Left renal cortex interstitium (tissue), 4 donors: ENCODE measurements around the gene ONECUT1. TPM values are rescaled to one million over a fixed set of nuclear protein-coding genes. Genes with fewer than 3 reads are reported as not detected.

ENCODE experiments used
- DNase-seq, 4 donors: peaks; one replicate each; pipeline ENCODE4 v3.0.0-alpha.2; 2013; ENCODE audit warnings: low read depth in 4 of 4, low spot score in 2 of 4, missing footprints in 1 of 4
- polyA plus RNA-seq, 4 donors: library from polyadenylated mRNA; unstranded; fragments of 120-200 nt; gene quantifications; one replicate each; pipeline ENCODE4 v1.2.1, GENCODE V29; 2013; ENCODE audit not compliant: insufficient read length in 4 of 4

Gene ONECUT1
- polyA plus RNA-seq, 4 donors = 0.28 to 0.35 TPM; not detected in 2

DNA sequence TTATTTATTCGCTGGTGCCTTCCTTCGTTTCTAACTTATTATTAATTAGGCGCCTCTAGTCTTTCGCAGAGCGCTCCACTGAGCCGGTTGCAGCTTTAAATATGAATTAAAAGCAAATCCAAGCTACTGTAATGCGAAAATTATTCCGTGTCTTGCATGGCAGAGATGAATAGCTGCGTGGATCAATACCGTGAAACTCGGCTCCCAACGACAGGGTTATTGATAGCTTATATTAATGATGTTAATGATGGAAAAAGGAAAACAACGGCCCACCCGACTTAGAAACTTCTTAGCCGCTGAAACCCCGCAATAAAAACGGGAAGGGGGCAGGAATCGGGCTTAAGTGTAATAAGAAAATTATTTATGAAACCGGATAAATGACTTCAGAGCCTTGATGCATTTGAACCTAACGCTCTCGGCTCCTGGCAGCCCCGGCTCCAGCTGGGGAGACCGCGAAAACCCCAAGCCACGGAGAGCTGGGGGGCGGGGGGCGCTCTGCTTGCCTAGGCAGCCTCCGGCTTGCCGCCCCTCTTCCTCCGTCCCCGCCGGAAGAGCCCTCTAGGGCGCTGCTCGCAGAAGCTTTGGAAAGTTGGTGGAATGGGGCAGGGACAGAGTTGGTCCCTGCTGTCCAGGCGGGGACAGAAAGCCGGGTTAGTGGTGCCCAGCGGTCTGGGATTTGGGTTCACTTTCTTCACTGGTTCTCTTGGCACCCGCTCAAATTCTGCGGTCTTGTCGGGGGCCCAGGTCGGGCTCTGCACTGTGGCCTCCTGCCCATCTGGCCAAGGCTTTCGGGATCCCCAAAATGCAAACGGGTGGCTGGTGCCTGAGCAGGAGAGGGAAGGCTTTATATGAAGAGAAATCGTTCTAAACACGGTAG is 7.7 kb upstream of the ONECUT1 start:
- DNase-seq = no peak

DNA sequence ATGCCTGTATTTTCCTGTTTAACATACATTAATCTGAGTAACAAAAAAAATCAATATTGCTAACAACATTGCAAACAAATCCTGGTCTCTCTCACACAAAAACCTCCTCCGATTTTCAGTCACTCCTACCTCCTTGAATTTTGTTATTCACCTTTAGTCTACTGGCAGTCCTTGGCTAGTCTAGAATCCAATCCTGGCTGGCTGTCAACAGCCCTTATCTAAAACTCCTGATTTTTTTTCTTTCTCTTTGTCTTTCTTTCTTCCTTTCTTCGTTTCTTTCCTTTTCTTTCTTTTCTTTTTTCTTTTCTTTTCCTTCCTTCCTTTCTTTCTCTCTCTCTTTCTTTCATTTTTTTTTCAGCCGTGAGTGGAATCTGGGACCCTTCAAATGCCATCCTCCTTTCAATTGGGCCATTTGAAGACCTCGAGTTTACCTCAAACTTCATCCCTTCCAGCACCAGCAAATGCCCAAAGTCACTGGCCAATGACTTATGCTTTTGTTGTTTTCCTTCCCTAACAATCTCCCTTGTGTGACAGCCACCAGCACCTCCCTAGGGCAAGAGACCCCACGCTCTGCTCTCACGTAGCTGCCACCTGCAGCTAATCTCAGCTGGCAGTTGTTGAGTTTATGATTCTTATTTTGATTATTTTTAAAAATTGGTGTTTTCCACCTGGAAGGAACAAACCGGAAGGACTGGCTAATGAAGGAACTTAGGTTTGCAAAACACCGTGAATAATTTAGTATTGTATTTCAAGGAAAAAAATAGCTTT is 6.8 kb upstream of the ONECUT1 start:
- no peak for DNase-seq

DNA sequence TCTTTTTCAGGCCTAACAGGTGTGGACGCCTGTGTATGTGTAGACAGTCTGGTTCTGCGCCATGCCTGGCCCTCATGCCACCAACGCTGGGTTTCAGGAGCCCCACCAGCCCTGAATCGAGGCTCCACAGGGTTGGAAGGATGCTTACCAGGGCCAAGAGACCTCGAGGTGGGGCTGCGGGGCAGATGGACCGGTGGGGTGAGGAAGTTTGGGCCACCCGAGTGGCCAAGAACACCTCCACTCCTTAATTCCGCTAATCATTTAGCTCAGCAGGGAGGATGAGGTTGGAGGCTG is 6.0 kb upstream of the ONECUT1 start:
- no peak for DNase-seq

DNA sequence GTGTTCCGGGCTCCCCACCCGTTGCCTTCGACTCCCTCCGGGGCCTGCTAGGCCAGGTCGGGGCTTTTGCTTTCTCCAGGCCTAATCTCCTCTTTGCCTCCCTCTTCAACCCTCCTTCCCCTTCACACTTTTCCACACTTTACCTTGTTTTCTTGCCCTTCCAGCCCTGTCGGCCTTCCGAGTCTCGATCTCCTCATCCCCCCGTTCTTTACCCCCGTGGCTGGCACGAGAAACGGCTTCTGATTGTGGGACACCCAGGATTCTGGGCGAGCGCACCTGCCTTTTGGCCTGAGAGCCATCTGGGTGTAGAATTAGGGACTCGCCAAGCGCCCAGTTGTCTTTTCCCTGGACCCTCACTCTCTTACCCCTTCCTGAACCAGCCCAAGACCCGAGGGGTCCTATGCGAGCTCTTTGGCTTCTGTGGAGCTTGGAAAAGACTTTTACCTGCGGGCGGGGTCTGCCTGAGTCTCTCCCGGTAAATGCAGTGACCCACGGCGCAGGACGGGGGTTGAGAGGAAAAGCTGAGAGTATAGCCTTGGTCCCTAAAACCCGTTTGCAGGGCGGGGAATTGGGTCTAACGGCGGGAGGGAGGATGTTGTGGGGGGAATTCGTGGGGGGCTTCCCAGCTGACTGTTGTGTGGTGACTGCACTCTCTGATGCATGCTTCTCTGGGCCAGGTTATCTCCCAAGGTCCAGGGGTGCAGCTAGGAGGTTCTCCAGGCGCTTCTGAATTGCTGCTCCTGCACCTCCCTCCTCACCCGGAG is 5.5 kb upstream of the ONECUT1 start:
- DNase-seq = no peak

DNA sequence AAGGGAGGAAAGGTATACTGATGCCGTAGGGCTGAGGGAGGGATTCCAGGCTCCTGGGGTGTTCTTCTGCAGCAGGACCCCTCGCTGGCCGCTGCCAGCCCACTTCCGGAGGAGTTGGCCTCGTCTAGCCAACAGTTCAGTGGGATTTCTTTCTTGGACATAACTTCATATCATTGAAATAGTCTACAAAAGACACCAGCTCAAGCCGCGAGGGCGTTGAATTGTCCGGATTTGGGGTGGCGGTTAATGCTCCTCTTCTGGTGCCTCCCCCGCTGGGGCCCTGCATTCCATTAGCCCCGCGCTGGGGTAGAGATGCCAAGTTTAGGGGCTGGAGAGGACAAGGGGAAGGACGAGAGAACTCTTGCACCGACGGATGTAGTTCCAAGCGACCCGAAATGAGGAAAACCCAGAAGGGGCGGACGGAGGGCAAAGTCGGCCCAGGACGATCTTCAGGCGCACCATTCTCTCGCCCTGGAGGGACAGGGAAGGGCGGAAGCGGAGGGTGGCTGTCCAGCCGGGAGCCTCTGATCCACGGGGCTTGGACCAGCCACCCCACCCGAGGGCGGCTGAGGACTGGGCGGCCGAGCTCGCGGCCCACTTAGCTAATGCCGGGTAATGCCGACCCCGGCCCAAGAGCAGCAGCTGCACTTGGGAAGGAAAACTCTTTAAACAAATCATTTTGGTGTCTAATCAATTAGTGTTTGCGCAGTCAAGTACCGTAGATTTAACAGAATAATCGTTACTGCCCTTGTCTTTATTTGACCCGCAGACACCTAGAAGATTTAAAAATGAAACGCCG is 4.7 kb upstream of the ONECUT1 start:
- no peak for DNase-seq

DNA sequence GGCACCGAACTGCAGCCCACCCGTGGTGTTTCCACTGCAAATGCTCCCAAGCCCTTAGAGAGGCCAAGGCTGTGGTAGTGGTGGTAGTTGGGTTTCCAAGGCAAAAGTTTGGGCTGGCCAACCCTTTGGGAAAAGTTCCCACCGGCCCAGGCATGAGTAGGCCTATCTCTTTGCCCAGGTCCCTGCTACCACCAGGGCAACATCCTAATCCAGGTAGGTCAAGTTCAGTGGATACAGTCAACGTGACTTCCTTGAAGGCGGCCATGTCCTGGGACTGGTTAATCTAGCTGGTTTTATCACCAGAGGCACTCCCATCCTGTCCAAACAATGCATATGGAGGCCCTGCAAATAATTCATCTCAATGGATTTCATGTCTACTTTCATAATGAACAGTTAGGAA is 1.6 kb upstream of the ONECUT1 start:
- DNase-seq = no peak

DNA sequence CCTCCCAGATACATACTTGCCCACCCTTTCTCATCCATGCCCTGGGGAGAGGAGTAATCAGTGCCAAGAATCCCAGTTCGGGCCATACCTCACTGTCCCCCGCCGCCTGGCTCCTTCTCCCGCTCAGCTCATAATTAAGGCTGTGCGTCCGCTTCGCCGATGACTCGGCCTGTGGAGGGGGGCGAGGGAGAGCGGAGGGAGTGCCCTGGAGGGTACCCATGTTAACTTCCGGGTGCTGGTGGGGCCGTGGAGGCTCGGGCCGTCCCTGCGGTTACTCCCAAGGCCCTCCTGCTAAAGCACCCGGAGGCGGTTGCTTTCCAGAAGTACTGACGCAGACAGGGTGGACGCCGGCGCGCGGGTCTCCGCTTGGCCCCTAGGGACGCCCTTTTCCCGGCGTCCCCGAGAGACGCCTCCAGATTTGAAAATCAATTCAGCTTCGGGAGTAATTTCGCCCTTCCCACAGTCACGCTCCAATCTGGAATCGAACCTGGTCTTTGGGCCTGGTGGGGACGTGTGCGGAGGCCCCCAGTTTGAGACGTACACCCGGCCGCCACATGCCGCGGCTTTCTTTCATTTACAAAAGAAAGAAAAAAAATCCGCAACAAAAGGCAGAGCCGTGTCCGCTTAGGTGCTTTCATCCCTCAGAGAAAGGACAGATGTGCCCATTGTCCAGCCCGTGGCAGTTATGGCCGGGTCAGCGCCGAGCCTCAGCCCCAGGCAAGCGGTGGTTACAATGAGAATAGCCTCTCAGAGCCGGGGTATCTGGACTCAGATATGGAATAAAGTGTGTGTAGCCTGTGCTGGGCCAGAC is 1.0 kb upstream of the ONECUT1 start:
- no peak for DNase-seq

DNA sequence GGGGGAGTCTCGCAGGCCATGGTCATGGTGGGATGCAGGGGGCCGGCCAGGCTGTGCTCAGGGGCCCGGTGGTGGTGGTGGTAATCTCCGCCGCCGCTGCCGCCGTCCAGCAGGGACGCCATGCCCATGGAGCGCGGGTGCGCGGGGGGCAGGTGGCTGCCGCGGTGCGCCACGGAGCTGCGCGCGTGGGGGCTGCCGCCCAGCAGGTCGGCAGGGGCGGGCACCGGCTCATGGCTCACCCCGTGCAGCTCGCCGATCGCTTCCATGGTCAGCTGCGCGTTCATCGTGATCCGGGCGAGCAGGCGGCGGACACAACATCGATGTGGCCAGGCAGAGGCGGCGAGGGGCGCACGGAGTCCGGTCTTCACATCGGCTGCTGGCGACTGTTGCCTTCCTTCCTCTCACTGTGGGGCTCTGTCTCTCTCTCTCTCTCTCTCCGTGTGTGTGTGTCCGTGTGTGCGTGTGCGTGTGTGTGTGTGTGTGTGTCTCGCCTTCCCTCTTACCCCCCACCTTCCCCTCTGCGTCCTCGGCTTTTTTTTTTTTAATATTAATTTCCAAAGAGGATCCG is 451 bp downstream of the ONECUT1 start:
- no peak for DNase-seq

DNA sequence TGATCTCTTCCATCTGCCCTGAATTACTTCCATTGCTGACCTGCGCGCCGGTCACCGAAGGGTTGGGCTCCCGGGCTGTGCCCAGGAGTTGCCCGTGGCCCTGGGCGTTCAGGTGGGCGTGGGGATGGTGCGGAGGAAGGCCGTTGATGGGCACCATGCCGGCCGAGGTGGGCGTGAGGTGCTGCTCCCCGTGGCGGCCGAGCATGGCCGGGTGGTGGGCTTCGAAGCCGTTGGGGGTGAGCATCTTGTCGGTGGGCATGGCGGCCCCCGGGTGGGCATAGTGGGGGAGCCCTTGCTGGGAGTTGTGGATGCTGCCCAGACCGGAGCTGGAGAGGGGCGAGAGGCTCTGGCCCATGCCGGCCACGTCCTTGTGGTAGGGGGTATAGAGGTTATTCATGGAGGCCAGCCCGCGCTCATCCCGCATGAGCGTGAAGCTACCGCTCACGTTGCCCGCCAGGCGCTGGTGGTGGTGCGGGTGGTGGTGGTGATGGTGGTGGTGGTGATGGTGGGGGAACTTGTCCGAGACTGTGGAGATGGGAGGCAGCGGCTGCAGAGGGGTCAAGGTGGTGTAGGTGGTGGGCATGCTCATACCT is 1.0 kb downstream of the ONECUT1 start:
- no peak for DNase-seq

DNA sequence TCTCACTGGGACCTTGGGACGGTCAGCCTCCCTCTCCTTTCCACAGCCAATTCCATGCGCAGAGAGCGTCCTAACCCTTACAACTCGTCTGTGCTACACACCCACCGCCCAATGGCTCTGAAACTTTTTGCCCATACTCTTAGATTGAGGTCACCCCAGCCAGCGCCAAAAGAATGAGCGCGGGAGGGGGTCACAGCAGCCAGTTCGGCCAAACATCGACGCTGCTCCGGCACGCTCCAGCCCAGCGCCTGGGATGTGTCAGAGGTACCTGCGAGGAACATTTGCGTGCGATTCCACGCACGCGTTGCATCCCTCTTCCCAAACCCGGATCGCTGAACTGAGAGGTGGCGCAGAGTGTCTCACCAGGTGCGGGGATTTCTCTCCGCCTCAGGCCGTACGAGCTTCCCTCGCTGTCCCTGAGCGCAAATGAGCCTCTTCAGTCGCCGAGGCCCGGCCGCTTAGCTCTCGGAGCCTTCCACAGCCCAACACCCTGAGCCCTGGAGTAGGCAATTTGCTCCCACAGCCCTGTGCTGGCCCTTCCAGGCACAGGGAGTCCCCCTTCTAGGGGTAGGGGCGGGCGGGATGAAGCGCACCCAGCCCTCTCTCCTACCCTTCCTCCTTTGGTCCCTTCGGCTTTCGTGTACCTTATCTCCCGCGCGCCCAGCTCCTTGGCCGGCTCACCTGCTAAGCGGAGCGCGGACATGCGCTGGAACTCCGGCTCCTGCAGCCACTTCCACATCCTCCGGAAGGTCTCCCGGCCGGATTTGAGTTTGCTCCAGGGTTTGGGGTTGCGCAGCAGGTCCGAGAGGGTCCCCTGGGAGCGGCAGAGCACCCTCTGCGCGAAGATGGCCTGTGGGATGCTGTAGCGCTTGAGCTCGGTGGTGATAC is 1.8 kb downstream of the ONECUT1 start:
- DNase-seq = no peak

DNA sequence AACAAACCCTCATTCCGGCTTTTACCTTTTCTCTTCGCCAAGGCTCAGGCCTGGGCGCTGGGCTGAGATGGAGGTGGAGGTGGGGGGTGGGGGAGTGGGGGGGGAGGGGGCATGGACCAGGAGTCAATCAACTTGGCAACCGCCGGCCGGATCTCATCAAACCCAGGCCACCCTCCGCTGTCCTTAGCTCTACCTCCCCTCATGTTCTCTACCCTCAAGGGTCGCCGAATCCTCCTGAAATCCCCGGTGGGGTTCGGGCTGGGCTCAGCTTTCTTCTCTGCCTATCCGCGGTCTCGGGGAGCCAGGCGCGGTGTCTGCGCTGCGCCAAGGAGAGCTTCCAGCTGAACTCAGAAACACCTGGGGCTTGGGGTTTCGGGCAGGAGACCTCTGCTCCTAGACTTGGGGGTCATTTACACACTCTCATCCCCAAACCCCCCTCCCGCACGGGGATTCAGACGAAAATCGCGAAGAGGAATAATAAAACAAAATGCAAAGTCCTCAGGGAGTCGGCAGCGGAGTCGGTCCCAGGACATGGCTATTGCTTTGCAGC is 2.5 kb downstream of the ONECUT1 start:
- no peak for DNase-seq

DNA sequence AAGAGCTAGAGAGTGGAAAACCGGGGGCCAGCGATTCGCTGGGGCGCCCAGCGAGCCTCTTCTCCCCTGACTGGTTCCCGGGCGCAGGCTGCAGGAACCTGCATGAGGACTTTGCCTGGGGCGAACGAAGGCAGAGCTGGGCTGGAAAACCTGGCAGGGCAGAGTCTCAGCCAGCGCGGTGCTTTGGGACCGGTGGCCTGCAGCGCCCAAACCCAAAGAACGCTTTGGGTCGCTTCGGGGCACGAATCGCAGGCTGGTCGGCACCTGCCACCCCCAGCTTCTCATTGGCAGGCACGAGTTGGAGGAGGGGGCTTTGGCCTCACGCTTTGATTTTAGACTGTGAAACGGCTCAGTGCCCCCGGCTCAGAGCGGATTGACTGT is 3.0 kb downstream of the ONECUT1 start:
- DNase-seq = no peak

DNA sequence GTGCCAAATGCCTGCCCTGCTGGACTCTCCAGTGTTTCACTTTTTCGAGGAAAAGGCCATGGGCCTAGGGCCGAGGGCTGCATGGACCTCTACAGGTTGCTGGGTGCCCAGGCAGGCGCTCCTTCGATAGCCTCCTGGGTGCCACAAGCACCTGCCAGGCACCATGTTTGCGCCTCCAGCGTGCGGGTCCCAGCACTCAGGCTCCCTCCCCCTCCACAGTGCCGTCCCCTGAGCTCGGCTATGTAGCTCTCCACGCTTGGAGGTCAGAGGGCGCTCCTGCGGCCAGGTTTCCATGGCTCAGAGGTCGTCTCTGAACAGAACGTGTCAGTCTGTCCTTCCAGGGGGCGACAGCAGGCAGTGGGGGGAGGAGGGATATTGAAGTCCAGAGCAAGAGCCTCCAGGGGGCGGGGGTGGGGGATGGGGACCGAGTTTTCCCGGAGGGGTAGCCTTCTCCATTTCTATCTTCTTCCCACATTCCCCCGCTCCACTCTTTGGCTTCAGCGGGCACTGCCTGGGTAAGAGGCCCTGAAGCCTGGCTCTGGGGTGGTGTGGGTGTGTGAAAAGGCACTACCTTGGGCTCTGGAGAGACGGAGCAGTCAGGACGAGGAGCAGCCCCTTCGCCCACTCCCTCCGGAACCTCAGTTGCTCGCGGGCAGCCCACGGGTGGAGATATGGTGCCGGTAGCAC is 3.6 kb downstream of the ONECUT1 start:
- no peak for DNase-seq

DNA sequence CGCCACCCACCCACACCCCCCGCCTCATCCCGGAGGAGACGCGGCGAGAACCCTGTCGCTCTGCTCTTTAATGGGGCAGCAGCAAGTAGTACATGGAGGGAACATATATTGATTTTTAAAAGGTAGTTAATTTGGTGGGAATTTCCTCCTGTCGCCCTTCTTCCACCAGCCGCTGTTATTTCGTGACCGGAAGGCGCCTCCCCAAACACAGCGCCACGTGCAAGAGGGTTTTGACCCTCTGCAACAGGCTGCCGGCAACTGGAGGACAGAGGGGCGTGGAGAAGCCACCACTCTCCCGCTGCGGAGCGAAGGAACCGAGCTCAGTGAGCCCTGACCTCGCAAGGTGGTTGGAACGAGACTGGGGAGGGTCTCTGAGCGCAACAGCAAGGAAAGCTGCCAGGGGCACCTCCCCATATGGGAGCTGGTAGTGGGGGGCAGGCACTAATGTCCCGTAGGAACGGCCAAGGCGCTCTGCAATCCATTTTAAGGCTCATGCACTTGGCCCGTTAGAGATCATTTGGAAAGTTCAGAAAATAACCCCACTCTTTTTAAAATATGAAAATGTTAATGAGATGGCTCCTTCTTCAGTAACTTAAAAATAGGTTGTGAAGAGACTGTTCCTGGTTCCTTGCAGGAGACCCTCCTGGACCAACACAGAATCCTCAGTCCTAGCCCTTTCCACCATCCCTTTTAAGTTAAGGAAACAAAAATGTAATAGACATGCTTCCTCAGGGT is 4.3 kb downstream of the ONECUT1 start:
- no peak for DNase-seq

DNA sequence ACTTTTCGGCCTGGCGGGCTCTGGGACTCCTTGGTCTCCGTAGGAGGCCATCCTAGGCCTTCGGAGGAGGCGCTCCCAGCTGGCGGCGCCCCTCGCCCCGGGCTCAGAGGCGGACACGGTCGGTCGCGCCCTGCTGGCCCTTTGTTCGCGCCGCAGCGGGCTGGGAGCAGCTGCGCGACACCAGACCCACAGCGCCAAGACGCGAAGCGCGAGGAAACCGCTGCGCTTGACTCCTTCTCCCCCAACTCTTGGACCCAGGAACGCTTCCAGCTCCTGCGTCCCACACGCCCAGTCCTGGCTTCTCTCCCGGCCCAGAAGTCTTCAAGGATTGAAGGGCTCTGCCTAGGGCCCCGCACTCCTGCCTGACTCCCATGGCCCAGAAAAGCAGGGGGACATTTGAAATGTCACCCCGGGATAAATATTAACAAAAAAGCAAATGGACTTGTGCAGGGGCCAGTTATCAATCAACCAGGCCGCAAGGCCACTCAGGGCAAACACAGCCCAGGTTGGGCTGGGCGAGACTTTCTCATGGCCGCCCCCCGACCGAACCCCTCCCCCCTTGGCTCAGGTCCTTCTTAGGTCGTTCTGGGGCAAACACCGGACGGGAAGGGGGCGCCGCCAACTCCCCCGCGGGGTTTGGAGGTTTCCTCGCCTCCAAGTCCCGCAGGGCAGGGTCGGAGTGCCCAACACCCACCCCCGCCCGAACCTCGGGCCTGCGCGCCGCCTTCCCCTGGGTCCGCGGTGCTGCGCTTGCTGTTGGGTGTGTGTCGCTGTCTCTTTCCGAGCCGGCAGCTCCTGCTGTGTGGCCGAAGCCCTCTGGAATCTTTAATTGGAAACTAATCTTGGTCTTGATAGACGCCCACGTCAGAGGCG is 5.1 kb downstream of the ONECUT1 start:
- DNase-seq = no peak
